Esophagus mucosa (tissue), 1 donor: ENCODE data around the gene DRD4. TPM values are rescaled to one million over a fixed set of nuclear protein-coding genes. Genes with fewer than 3 reads are reported as not detected.
"Not testable (repeated sequence)": the region's sequence is repeated elsewhere in the genome, so short reads cannot be mapped to it uniquely, and the experiment has no call there.

Experiments used
- ATAC-seq: fragments of 200-7000 bp; cut with Tn5 transposase; one replicate; pipeline ENCODE4 v1.9.1; 2020
- total RNA-seq: library from RNA; stranded (reverse); gene quantifications from one replicate; pipeline ENCODE4 v1.2.4, GENCODE V29; 2023
- donor health status: DM: yes; HTN: yes; CAD: no.

DRD4 gene
- total RNA-seq, 1 donor from 2014 or later = 0.16 TPM

DNA sequence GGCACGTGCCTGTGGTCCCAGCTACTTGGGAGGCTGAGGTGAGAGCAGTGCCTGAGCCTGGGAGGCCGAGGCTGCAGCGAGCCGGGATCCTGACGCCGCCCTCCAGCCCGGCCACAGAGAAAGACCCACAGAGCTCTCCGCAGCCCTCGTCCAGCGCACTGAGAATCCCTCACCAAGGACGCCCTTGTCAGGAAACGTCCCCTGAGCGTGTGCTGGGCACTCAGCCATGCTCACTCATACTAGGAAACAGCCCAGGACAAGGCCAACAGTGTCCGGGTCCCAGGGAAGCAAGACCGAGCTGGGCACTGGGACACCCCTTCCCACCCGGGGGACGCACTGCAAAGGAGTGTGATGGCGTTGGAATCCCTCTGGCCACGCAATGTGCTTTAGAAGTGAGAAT lies 43.4 kb downstream of the DRD4 start:
- ATAC-seq = no peak

DNA sequence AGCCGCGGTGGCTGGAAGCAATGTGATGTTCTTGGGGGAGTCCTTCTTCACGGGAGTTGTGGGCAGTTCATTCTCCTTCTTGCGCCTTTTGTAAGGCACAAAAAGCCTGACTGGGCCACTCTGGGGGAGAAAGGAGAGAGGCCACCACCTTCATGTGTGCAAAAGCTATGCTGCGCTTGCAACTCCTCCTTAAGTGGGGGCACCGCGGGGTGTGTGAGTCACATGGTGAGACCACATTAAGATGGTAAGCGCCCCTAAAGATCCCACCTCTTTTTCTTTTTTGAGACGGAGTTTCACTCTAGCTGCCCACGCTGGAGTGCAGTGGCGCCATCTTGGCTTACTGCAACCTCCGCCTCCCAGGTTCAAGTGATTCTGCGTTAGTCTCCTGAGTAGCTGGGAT lies 43.9 kb downstream of the DRD4 start:
- no peak for ATAC-seq

DNA sequence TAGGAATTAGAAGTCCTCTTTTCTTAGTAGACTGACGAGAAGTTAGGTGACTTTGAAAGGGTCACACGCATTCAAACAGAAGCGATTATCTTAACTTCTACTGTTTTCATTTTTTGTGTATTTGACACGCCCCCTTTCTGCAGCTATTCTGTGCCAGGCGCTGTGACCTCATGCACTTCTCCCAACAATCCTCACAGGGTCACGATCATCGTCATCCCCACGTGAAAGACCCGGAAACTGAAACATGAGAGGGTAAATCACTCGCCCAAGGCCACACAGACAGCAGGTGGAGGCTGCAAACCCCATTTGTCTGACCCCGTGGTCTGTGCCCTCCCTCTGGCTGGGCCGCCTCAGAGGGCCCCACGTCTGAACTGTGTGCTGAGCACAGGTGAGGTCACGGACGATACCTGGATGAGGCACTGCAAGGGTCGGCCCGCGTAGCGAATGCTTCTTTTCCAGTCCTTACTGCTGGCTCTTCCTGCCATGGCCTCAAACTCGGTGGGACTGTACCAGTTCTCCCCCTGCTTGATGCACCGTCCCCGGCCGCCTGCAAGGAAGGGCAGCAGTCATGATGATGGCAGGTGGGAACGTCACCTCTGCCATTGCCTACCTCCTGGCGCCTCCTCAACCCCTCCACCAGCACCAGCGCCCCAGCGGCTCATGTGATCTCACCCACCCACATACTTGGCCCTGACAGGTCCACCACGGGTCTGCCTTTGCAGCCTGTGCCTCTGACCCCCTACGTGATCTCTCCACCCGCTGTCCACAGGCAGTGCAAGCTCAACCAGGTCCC lies 49.6 kb downstream of the DRD4 start:
- peak; percentile 12 for ATAC-seq

DNA sequence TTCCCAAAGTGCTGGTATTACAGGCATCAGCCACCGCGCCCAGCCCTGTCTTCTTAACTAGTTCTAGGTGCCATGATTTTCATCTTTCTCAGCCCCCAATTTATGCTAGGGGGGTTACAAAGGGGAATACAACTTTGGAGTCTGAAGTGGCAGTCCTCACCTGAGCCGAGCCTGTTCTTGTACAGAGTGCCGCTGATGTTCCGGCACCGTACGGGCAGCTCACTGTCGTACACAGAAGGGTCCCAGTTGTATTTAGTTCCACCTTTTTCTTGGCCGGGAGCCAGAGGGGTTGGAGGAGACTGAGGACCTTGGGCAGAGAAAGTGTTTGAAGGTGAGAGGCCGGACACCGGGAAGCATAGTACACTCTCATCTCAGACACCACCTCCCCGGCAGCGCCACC lies 50.7 kb downstream of the DRD4 start:
- no peak for ATAC-seq

DNA sequence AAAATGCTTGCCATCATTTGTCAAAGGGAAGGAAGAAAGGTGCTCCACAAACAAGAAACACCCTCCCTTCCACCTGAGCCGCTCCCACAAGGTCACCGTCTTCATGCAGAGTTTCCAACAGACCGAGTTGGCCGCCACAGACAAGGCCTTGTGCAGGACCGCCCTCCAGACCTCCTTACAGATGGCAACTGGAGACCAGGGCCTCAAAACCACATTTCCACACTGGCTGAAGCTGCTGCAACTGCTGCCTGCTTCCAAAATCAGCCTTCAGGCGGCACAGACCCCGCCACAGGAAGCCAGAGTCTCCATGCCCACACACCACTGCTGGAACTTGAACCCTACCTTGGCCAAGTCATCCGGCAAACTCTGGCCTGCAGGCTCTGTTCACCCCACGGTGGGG lies 51.6 kb downstream of the DRD4 start:
- ATAC-seq = no peak

DNA sequence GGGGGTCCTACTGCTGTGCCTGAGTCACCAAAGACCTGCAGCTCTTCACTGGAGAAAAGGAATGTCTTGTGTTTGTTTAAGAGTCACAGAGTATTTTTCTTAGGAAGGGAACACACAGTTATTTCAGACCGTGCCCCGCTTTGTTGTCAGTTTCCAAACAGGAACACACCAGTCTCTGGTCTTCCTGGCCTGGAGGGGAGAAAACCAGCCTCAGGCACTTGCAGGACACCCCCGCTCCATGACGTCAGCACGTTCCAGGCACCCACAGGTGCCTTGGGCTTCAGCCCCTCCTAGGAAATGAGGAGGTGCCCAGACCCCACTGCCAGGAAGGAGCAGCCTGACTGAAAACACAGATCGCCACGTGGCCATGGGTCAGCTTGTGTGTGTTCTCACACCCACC lies 52.6 kb downstream of the DRD4 start:
- no peak for ATAC-seq

DNA sequence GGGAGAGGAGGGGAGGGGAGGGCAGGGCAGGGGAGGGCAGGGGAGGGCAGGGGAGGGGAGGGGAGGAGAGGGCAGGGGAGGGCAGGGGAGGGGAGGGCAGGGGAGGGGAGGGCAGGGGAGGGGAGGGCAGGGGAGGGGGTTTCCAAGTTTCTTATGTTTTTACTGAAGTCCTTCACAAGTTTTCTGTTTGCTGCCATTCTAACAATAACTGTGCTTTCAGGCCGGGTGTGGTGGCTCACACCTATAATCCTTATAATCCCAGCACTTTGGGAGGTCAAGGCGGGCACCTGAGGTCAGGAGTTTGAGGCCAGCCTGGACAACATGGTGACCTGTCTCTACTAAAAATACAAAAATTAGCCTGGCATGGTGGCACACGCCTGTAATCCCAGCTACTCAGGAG lies 53.2 kb downstream of the DRD4 start:
- ATAC-seq = not testable (repeated sequence)

Other genes with a start within 250 kb of the DRD4 start
- 359 TPM for gene PKP3, start 243.1 kb upstream of the DRD4 start, total RNA-seq
- 15.4 TPM for gene SIGIRR, start 222.3 kb upstream of the DRD4 start, total RNA-seq
- 12.8 TPM for gene ANO9, start 195.3 kb upstream of the DRD4 start, total RNA-seq
- gene PTDSS2, start 187.0 kb upstream of the DRD4 start, total RNA-seq = 12.0 TPM
- 152 TPM for gene RNH1, start 130.0 kb upstream of the DRD4 start, total RNA-seq
- gene HRAS, start 101.7 kb upstream of the DRD4 start, total RNA-seq = 118 TPM
- gene LRRC56, start 99.7 kb upstream of the DRD4 start, total RNA-seq = 1.3 TPM
- 3.0 TPM for gene LMNTD2, start 76.5 kb upstream of the DRD4 start, total RNA-seq
- gene RASSF7, start 76.3 kb upstream of the DRD4 start, total RNA-seq = 19.6 TPM
- 17.6 TPM for gene PHRF1, start 60.8 kb upstream of the DRD4 start, total RNA-seq
- 19.5 TPM for gene IRF7, start 21.3 kb upstream of the DRD4 start, total RNA-seq
- gene CDHR5, start 12.3 kb upstream of the DRD4 start, total RNA-seq = not detected
- not detected for gene SCT, start 10.1 kb upstream of the DRD4 start, total RNA-seq
- gene DEAF1, start 58.0 kb downstream of the DRD4 start, total RNA-seq = 23.8 TPM
- 15.7 TPM for gene TMEM80, start 58.5 kb downstream of the DRD4 start, total RNA-seq
- gene EPS8L2, start 69.0 kb downstream of the DRD4 start, total RNA-seq = 259 TPM
- gene TALDO1, start 110.2 kb downstream of the DRD4 start, total RNA-seq = 263 TPM
- gene GATD1, start 140.2 kb downstream of the DRD4 start, total RNA-seq = 38.4 TPM
- not detected for gene CEND1, start 152.8 kb downstream of the DRD4 start, total RNA-seq
- 11.0 TPM for gene SLC25A22, start 161.0 kb downstream of the DRD4 start, total RNA-seq
- 7.6 TPM for gene PIDD1, start 168.0 kb downstream of the DRD4 start, total RNA-seq
- 2,043 TPM for gene RPLP2, start 172.7 kb downstream of the DRD4 start, total RNA-seq
- gene PNPLA2, start 181.6 kb downstream of the DRD4 start, total RNA-seq = 24.5 TPM
- gene CRACR2B, start 190.7 kb downstream of the DRD4 start, total RNA-seq = 3.3 TPM
- 109 TPM for gene CD151, start 195.7 kb downstream of the DRD4 start, total RNA-seq
- gene POLR2L, start 205.3 kb downstream of the DRD4 start, total RNA-seq = 177 TPM
- gene TSPAN4, start 205.6 kb downstream of the DRD4 start, total RNA-seq = 8.4 TPM